ENCODE results near the gene DSCAM.
"Not testable (repeated sequence)": the region's sequence is repeated elsewhere in the genome, so short reads cannot be mapped to it uniquely, and the experiment has no call there.

Gene DSCAM

GRCh38 chr21:40507978-40508377 is 339.0 kb downstream of the DSCAM start:
- no peak for DNase-seq

DNA sequence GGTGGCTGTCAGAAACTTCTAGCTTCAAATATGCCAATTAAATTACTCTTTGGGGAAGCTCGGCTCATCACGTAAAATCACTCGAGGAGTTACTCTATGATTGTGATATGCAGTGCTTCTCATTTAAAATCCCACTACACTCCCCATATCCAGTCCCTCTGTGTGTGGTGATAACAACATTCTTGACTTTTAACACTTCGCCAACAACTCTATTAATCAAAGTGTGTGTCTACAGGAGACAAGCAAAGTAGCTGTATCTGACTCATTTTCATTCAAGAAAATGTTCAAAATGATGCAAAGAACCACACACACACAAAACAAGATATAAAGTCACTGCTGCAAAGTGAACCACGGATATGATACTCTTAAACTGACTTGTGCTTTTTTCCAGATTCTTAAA is 341.3 kb downstream of the DSCAM start:
- no peak for DNase-seq

GRCh38 chr21:40505244-40505643 is 341.7 kb downstream of the DSCAM start:
- no peak for DNase-seq

- DNase-seq, result no peak
Observed at GRCh38 chr21:40504825-40505224, 342.1 kb downstream of the DSCAM start.

DNA sequence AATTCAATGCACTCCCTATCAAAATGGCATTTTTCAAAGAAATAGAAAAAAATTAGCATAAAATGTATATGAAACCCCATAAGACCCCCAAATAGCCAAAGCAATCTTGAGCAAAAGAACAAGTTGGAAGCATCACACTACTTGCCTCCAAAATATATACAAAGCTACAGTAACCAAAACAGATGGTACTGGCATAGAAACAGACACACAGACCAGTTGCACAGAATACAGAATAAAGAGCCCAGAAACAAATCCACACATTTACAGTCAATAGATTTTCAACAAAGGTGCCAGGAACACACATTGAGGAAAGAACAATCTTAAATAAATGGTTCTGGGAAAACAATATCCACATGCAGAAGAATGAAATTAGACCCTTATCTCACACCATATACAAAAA is 350.8 kb downstream of the DSCAM start:
- DNase-seq, result no peak

DNA sequence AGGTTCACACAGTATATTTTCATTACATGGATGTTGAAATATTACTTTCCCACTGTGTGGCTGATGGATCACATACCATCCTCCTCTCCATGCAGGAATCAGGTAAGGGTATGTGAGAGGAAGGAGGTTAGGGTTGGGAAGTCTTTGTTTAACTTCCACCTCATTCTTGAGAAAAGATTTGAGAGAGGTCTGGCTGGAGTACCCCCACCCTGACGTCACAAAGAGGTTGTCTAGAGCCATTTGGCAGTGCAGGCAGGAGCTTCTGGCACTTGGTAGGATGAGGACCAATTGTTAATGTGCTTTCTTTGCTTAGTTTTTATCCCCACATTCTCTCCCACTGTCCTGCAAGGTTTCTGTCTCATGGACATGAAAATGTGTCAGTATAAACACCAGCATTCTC is 356.6 kb downstream of the DSCAM start:
- no peak for DNase-seq

- no peak for DNase-seq
Observed at GRCh38 chr21:40489001-40489400, 358.0 kb downstream of the DSCAM start.

DNA sequence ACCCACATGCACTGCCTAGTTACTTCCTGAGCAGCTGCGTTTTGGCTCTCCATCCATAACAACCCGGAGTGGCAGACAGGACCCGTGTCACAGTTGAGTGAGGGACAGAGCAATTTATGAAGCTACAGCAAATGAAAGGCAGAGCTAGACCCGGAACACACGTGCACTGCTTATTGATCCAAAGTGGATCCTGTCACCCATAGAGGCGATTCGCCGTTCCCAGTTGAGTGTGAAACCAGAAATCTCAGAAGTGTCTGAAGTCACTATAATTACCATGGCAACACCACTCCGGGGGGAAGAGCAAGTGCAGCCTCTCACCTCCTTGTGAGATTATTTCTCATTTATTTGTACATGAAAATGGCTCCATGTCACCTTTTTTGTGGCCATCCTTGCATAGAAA is 365.2 kb downstream of the DSCAM start:
- peak; percentile 9 for DNase-seq

- no peak for DNase-seq
Observed at GRCh38 chr21:40474513-40474912, 372.4 kb downstream of the DSCAM start.

DNA sequence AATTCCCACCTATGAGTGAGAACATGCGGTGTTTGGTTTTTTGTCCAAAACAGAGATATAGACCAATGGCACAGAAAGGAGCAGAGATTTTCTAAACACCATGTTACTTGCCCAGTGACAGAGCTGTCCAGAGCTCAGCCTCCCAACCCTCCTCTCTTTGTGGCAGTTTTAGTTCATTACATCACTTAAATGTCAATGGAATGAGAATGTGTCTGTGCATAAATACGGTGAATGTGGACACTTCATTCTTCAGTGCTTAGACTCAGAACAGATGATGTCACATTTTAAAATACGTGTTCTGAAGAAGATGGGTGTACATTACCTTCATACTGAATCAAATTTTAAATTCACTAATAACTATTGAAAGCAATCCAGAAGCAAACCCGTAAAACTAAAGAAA is 374.9 kb downstream of the DSCAM start:
- no peak for DNase-seq

GRCh38 chr21:40471103-40471502 is 375.9 kb downstream of the DSCAM start:
- DNase-seq, result no peak

DNA sequence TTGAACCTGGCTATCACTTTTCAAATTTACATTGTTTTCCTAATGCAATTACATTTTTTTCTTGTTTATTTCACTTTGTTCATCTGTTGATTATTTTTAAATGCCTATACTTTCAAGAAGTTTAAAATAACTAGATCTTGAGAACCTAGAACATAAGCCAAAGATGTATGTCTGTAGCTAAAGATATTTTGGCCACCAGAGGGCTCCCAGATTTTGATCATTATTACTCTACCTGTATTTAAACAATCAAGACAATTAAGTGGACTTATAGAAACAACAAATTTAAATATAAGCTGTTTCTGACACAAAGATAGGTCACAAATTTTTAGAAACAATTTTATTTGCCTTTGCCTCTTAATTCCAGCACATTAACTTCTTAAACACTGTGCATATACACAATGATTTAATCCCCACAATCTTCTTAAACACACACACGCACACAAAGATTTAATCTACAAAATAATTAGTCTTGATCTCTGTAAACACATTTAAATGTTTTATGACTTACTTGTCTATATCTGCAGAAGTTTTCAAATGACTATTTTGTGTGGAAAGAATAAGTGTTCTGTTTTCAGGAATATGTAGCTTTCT is 380.0 kb downstream of the DSCAM start:
- DNase-seq, result peak; percentile 3

DNA sequence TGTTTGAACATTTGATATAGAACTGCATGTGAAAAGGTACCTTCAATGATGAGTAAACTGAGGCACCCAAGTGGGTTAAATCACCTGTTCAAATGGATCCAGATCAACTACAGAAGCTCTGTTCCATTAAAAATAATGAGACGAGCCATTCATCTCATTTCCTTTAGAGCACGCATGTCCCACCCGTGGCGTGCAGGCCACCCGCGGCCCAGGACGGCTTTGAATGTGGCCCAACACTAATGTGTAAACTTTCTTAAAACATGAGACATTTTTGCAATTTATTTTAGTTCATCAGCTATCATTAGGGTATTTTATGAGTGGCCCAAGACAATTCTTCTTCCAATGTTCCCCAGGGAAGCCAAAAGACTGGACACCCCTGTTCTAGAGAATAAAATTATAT is 381.6 kb downstream of the DSCAM start:
- DNase-seq, result no peak

DNA sequence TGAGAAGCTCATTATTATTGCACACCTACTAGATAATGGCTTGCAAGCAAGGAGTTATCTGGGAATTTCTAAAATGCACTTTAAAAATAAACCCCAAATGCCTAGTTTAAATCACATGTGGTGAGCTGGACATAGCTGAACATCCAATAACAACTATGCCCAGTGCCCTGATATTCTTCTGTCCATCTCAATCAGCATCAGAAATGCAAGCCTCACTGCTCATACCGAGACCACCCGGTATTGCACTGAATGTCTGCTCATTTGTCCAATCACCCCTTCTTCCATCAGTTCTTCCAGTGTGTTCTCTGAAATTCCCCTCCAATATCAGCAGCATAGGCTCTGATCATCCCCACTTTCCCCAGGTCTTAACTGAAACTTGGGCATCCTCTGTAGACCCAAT is 383.8 kb downstream of the DSCAM start:
- DNase-seq, result no peak

GRCh38 chr21:40461008-40461407 is 385.9 kb downstream of the DSCAM start:
- DNase-seq, result no peak

- no peak for DNase-seq
Observed at GRCh38 chr21:40457741-40458140, 389.2 kb downstream of the DSCAM start.

- no peak for DNase-seq
Observed at GRCh38 chr21:40454057-40454456, 392.9 kb downstream of the DSCAM start.

- no peak for DNase-seq
Observed at GRCh38 chr21:40453183-40453582, 393.8 kb downstream of the DSCAM start.

GRCh38 chr21:40452548-40452947 is 394.4 kb downstream of the DSCAM start:
- DNase-seq, result no peak

DNA sequence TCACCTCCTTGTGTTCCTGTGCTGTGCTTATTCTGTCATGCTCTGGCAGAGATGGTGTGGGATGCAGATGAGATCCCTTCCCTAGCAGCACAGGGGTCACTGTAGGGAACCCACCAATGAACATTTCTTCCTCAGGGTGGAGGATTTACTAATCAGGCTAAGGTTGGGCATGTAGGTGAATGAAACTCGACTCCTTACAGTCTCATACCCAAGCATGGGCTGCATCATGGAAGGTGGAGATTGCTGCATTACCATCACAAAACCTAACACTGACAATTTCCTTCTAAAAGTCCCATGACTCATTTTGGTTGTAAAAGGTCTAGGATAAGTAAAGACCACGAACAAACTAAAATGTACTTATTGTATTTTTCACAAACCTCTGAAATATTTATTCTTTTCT is 399.9 kb downstream of the DSCAM start:
- no peak for DNase-seq

GRCh38 chr21:40445349-40445921 is 401.5 kb downstream of the DSCAM start:
- DNase-seq, result no peak

GRCh38 chr21:40439581-40439980 is 407.4 kb downstream of the DSCAM start:
- DNase-seq, result not testable (repeated sequence)

DNA sequence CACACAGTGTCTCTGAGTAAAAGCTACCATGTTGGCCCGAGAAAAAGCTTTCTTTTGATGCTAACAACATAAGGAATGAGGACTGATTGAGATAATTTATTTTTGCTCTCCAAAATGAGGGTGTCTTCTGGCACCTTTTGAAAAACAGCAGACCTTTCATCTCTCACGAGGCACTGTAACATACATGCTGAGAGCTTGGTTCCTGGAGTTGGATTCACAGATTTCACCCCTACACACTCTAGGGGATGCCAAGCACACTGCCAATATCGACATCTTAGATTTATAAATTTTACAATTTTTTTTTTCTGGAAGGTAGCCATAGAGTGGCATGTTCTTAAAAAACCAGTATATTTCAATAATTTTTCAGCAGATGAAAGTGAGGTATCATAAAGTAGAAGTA is 408.3 kb downstream of the DSCAM start:
- DNase-seq, result no peak

DNA sequence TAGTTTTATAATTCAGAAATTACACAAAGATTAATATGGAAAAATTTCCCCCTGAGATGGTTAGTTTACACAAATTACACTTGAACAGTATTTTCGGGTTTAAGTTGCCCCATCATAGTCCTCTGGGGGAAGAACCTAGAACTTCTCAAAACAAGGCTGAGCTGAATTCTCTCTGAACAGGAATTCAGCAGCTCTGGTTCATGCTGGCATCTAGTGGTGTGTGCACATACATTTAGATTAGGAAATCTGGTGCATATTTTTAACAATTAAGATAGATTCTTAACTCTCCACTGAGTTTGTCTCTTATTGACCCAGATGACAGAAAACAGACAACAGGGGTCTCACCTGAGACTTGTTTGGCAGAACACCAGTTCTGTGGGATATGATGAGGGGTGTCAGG is 410.7 kb downstream of the DSCAM start:
- DNase-seq, result no peak

DNA sequence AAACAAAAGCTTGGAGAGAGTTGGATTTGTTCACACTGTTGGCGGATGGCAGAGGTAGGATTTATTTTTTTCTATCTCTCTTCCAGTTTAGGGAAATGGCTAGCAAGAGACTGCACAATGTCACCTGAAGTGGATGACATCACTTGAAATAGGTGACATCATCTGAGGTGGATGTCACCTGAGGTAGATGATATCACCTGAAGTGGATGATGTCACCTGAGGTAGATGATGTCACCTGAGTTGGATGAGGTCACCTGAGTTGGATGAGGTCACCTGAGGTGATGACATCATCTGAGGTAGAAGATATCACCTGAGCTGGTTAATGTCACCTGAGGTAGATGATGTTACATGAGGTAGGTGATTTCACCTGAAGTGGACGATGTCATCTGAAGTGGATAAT is 413.4 kb downstream of the DSCAM start:
- no peak for DNase-seq
